GM12801 (cell line): Measurements from ENCODE around the gene NXPH1.

Source experiments
- TF ChIP-seq, protein P1 (sequence below): IDR thresholded peaks from one replicate; pipeline ENCODE4 v1.5.1; 2011; ENCODE audit warnings: control low read depth; ENCODE audit not compliant: insufficient read length; ENCODE audit errors: extremely low read depth

Gene NXPH1

GRCh38 chr7:8511855-8512254 lies 78.4 kb downstream of the NXPH1 start:
- TF ChIP-seq, protein P1, sequence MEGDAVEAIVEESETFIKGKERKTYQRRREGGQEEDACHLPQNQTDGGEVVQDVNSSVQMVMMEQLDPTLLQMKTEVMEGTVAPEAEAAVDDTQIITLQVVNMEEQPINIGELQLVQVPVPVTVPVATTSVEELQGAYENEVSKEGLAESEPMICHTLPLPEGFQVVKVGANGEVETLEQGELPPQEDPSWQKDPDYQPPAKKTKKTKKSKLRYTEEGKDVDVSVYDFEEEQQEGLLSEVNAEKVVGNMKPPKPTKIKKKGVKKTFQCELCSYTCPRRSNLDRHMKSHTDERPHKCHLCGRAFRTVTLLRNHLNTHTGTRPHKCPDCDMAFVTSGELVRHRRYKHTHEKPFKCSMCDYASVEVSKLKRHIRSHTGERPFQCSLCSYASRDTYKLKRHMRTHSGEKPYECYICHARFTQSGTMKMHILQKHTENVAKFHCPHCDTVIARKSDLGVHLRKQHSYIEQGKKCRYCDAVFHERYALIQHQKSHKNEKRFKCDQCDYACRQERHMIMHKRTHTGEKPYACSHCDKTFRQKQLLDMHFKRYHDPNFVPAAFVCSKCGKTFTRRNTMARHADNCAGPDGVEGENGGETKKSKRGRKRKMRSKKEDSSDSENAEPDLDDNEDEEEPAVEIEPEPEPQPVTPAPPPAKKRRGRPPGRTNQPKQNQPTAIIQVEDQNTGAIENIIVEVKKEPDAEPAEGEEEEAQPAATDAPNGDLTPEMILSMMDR: no peak

DNA sequence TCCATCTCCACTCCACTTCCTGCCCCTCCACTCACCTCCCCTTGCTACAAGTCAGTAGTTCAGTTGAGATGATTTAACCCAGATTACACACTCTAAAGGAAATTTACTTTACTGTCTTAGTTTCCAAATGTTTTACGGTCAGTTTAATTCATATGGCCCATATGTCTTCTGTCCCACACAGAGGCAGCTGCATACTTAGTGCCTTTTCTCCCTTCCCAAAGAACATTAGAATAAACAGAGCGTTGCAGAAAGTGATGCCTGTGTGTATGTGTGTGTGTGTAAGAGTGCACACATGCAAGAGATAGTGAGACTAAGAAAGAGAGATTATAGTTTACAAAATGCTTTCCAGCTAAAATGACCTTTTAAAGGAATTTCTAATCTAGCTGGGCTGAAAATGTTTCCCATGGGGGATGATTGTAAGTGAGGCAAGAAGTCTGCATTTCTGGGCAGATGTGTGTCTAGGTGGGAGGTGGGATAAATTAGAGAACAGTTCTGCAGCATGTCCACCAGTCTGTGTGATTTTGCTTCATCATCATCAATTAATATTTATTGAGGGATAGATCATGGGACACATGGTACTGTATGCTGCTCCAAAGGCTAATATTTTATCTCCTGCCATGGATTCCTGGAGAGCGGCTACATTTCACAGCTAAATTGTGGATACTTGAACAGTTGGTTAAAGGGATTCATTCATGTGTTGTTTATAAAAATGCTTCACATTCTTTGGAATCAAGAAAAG lies 81.5 kb downstream of the NXPH1 start:
- TF ChIP-seq, protein P1: no peak

- TF ChIP-seq, protein P1: no peak
These were observed 82.3 kb downstream of the NXPH1 start for GRCh38 chr7:8515640-8516185.

- TF ChIP-seq, protein P1: no peak
These were observed 83.6 kb downstream of the NXPH1 start for GRCh38 chr7:8516976-8517375.

DNA sequence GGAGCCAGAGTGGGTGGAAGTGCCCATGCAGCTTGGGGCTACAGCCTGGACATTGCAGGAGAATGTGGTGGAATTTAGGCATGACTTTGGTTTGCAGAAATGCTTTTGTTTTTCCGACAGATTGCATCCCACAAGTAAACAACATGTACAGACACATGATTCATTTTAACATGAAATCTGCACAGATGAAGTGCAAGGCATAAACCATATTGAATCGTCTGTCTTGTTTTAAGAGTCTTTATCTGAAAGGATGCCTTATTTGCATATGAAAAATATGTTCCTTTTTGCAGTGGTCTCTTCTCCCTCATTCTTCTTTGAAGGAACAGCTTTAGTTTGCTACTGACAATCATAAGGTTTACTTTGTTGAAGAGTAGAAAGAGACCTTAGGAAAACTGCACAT lies 94.9 kb downstream of the NXPH1 start:
- TF ChIP-seq, protein P1: no peak

DNA sequence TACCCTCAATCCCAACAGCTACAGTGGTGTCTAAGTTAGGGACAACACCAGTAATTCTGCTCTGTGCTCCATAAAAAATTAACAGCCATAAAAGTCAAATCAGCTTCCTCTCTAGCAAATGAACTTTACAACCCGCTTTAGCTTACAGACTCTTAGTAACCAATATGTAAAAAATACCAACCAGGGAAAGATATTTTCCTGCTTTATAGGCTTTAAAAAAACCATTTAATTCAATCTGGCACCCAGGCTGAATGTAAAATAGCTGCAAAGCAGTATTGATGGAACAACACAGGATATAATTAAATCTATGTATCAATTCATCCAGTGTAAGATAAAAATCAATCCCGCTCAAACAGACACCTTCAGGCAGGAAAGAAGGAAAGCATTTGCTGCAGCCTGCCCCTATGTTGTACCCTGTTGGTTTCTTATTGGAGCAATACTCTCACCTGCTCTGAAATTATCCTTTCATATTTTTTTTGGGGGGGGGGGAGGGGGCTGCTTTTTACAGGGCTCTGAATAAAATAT lies 98.6 kb downstream of the NXPH1 start:
- TF ChIP-seq, protein P1: no peak

DNA sequence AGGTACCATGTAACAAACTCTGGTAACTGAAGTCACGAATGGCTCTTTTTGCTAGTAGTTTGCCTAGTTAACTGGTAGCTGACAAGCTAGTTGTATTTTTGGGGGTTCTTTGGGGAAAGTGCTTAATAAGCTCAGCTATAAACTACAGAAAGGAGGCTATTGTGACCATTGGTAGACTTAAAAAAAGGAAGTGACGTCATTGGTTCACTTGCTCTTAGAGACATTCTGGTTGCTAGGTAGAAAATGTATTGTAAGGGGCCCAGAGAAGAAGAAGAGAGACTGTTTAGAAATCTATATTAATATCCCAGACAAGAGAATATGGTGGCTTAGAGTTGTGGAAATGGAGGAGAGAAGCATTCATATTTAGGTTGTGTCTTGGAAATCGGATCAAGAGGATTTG lies 103.0 kb downstream of the NXPH1 start:
- TF ChIP-seq, protein P1: no peak
